Medulla oblongata (tissue), 1 donor: Measurements from ENCODE around the gene NOS1AP.

Source experiments
- DNase-seq: peaks from one replicate; pipeline ENCODE4 v3.0.0-alpha.2; 2015; ENCODE audit errors: extremely low spot score

The NOS1AP gene

DNA sequence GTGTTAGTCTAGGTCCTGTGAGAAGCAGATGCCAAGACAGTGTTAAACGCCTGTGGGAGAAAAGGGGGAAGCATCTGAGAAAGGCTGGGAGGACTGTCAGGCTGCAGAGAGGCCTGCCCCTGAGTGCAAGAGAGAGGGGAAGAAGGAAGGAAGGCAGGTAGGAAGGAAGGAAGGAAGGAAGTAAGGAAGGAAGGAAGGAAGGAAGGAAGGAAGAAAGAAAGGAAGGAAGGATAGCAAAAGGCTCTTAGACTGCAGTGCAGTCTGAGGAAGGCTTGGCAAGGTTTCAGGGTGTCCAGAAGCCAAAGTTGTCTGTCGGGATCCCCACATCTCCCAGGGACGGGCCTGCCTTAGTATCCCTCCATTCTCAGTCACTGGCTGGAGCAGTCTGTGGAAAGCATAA, 224.5 kb downstream of the NOS1AP start:
- no peak for DNase-seq

GRCh38 chr1:162297208-162297607, 227.7 kb downstream of the NOS1AP start:
- no peak for DNase-seq

GRCh38 chr1:162298266-162298665, 228.8 kb downstream of the NOS1AP start:
- DNase-seq, result no peak

DNA sequence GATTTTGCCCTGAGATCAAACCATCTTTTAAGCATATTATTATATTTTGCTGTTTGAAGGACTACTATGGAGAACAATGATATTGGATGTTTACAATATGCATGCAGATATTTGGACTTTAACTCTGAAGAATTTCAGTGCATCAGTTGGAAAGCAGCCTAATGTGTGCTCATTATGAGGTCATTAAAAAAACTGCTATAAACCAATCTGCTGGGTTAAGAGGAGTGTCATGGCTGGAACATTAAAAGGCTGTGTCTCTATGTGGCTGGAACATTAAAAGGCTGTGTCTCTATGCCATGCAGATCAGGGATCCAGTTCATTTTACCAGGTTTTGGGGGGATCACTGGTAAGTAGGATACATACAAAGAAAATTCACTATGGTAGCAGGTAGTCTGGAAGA, 229.5 kb downstream of the NOS1AP start:
- DNase-seq, result no peak

GRCh38 chr1:162300057-162300917, 230.8 kb downstream of the NOS1AP start:
- no peak for DNase-seq

- DNase-seq, result no peak
Observed at GRCh38 chr1:162301696-162302095, 232.2 kb downstream of the NOS1AP start.

DNA sequence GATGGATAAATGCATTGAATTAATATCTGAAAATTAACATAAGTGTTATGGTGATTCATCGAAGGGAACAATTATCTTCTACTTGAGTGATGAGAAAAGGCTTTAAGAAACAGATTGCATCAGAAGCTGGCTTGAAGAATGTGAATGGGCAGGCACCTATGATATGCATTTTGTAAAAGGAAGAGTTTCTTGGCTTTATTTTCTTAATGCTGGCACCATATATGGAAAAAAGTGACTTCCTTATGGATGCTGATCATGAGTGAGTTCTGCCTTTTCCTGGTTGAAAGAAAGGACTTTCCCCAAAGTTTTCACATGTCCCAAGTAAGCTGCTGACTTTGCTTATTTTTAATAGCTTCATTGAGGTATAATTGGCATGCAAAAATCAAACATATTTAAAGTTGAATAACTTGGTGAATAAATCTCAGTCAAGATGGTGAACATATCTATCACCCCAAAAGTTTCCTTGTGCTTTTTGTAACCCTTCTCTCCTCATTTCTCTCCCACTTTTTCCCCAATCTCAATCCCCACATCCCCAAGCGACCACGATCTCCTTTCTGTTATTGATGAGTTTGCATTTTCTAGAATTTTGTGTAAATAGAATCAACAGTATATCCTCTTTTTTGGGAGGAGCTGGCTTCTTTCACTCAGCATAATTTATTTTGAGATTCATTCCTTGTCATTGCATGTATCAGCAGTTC, 233.0 kb downstream of the NOS1AP start:
- no peak for DNase-seq

DNA sequence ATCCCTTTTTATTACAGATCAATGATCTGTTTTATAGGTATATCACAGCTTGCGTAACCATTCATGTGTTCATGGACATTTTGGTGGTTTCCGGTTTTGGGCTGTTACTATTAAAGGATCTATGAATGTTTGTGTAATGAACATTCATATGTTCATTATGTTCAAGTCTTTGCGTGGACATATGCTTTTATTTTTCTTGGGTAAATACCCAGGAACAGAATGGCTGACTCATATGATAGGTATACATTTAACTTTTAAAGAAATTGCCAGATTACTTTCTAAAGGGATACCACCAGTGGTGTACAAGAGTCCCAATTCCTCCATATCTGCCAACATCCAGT, 233.5 kb downstream of the NOS1AP start:
- no peak for DNase-seq

DNA sequence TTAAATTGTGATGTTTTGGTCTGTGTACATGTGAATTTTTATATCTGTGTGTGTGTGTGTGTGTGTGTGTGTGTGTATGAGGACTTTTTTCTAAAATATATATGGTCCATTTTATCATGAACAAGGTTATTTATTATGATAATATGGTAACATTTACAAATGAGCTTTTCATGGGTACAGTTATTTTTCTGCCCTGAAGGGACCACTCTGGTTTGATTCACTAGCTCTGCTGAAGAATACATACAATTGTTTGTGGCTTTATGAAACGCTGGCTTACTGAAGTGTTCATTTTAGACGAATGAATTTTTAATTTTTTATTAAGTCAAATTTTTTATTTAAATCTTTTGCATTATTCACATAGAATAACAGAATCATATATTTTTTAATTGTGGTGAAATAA, 235.2 kb downstream of the NOS1AP start:
- DNase-seq, result no peak

GRCh38 chr1:162305969-162306368, 236.5 kb downstream of the NOS1AP start:
- no peak for DNase-seq

DNA sequence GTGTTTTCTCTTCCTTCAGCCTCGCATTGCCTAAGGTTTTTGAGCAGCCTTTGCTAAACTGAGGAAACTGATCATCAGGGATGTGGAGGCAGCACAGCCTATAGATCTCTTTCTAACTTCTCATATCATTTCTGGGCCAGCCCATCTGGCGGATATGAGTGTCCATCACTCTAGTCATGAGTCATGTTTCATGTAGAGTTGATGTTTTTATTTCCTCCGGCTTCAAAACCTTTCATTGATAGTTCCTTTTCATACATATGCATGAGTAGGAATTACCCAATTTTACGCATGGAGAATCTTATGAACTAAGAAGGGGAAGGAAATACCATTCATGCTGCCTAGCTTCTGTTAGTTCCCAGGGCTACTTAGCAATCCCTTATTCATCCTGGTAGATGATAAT, 240.8 kb downstream of the NOS1AP start:
- no peak for DNase-seq

GRCh38 chr1:162314206-162314605, 244.7 kb downstream of the NOS1AP start:
- no peak for DNase-seq

DNA sequence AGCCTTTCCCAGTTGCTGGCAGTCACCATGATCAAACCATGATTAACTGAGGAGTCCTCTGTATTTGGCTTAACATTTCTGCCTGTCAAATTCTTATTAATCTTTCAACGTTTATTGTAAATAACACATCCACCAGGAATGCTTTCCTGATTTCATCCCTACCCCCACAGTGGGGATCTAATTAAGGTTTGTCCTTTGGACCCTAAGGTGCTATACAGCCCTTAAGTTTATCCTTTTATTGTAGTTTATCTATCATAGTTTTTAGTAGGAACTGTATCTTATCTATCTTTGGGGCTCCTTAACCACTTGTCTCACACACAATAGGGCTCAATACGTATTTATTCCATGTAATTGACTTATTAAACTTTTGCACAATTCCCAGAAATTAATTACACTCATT, 246.2 kb downstream of the NOS1AP start:
- no peak for DNase-seq

DNA sequence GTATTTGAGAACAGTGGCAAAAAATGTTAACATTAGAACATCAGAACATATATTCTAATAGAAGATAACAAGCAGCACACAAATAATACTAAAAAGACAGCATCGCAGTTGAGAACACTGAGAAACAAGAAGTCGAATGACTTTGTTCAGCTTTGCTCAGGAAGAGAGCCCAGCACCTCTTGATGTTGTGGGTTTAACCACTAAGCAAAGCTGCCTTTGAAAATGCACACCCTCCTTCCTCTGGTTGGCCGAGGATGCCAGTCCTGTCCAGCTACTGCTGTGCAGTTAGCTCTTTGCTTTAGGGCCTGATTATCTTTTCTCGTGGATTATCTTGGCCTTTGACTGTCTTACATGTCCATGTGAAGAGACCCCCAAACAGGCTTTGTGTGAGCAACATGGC, 246.7 kb downstream of the NOS1AP start:
- DNase-seq, result no peak

GRCh38 chr1:162317621-162318020, 248.1 kb downstream of the NOS1AP start:
- DNase-seq, result no peak

DNA sequence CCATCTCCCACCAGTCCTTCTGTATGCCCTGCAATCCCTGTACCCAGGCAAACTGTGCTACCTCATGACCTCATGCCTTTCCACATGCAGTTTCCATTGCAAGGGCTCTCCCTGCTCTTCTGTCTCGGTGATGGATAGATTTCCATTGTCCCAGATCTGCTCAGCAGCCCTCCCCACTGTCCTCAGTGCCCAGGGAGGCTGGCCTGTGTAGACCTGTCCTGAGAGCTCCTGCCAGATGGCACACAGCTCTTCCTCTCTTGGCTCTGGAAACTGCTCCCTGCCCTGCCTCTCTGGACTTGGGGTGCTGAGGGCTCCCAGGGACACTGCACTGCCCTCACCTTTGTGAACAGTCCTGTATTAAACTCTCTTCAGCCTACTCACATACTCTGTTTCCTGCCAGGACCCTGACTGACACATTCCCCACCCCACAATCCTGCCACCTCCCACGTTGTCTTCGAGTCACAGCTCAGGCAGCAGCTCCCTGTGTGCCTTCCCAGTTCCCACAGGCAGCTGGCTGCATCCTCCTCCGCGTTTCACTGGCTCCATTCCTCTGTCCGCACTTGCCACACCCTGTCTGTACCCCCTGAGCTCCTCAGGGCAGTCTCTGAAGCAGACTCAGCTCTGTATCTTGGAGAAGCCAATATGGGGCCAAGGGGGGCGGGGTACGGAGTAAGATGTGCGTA, 250.1 kb downstream of the NOS1AP start:
- DNase-seq, result peak; percentile 28

DNA sequence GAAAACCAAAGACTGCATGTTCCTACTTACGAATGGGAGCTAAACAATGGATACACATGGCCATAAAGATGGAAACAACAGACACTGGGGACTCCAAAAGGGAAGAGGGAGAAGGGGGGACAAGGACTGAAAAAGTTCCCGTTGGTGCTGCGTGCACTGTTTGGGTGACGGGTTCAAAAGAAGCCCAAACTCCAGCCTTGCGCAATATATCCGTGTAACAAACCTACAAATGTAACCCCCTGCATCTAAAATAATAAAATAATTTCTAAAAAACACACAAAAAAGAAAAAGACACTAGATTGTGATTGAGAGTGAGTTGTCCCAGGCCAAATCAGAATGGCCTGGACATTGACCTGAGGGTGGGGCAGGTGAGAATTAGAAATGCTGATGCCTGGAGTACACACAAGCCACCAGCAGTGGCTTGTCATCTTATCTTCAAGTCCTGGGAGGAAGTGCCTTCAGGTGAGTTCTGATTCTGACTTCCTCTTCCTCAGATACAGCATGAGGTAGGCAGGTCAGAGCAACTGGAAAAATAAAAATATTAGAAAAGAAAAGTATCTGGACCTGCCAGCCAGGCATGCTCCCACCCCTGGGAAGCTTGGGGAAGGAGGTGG, 252.4 kb downstream of the NOS1AP start:
- DNase-seq, result no peak

- DNase-seq, result peak; percentile 29
Observed at GRCh38 chr1:162323023-162323422, 253.5 kb downstream of the NOS1AP start.

GRCh38 chr1:162324396-162324795, 254.9 kb downstream of the NOS1AP start:
- DNase-seq, result no peak

DNA sequence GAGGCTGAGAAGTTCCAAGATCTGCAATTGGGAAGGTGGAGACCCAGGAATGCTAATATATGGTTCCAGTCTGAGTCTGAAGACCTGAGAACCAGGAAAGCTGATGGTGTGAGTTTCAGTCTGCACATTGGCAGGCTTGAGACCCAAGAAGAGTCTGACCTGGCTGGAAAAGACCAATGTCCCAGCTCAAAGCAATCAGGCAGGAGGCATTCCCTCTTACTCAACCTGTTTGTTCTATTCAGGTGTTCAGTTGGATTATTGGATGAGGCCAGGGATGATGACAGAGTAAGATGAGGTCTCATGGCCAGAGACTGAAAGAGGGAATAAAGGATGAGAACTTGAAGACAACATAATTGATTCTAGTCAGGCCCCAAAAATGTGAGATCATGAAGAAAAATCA, 257.1 kb downstream of the NOS1AP start:
- no peak for DNase-seq

DNA sequence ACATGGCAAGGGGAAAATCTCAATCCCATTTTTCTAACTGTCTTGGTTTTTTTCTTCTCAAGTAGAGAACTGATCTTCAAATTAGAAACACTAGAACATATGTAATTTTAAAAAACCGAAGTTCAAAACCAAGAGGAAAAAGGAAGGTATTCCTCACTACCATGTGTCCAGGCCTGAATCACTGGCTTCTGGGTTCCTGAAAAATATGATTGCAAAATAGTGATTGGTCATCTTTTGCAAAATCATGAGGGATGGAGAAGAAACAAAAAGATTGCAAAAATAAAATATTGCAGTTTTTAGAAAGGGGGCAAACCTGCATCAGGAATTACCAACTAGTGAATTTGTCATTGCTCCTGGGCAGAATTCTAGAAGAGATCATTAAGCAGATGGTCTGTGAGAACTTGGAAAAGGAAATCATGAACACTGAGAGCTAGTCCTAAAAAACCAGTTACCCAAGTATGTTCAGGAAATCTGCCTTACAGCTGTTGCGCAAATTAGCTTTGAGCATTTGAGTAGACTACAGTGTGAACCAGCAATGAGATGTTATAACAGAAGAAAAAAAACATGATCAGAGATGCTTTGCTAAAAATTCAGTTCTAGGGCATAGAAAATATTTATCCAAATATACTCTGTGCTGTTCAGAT, 257.8 kb downstream of the NOS1AP start:
- no peak for DNase-seq

DNA sequence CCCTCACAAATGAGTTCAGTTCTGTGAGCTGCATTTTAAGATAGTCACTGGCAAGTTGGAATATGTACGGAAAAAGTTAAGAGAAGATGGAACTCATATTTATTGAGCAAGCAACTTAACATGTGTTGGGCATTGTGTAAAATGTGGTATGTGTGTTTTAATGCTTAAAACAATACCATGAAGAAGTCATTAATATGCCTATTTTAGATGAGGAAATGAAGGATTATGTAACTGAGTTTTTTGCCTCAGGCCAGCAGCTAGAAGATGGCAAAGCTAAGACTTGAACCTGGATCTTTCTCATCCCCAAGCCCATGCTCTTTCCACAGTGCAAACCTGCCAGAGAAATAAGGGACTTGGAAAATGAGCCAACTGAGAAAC, 258.3 kb downstream of the NOS1AP start:
- no peak for DNase-seq
